HCT116 (cell line): ENCODE results near the gene ZBTB12. TPM values are rescaled to one million over a fixed set of nuclear protein-coding genes. Genes with fewer than 3 reads are reported as not detected.

ENCODE experiments used
- ATAC-seq: fragments of 200-7000 bp; cut with Tn5 transposase; 2 replicates; pipeline ENCODE4 v1.9.1; 2020; ENCODE audit warnings: mild to moderate bottlenecking, moderate library complexity
- BruUV-seq: library from RNA; stranded (reverse); fragments of 400-500 nt; replicated peaks from 2 replicates; lab custom pipeline; 2021; lab: Mats Ljungman, UMichigan
- CTCF ChIA-PET: fragments of 300-600 bp; sonication (Branson Sonifier 250); formaldehyde crosslinking; loops from one replicate; lab custom pipeline; 2021; ENCODE audit warnings: antibody characterized with exemption; lab: Charles Lee
- POLR2A ChIA-PET: fragments of 300-600, 350-600 bp; sonication (Branson Sonifier 250); formaldehyde crosslinking; loops from one replicate; lab custom pipeline; 2021; ENCODE audit warnings: antibody characterized with exemption; lab: Charles Lee
- RAD21 ChIA-PET, 2 experiments: fragments of 300-600 bp; sonication (Branson Sonifier 250); formaldehyde crosslinking; loops; one replicate each; lab custom pipeline; 2023; ENCODE audit warnings: low total read pairs in 2 of 2; ENCODE audit not compliant: uncharacterized antibody in 2 of 2, unreplicated experiment in 2 of 2, low non-redundant PET in 1 of 2; lab: Charles Lee
- DNase-seq: peaks from one replicate; pipeline ENCODE4 v3.0.0-alpha.2; 2010; ENCODE audit warnings: low read depth, low spot score
- H2AFZ ChIP-seq: fragments of 200-600 bp; shearing (Covaris generic), sonication (generic); 2 replicates; pipeline ENCODE4 v1.6.1; 2017; ENCODE audit warnings: low read depth, mixed run types, mixed read lengths, antibody characterized with exemption, low read length; ENCODE audit not compliant: poor library complexity, severe bottlenecking
- H3K27ac ChIP-seq: 2 replicates; pipeline ENCODE4 v1.5.1; 2012; ENCODE audit warnings: low read depth, low read length
- H3K27me3 ChIP-seq: fragments of 200-600 bp; sonication (generic); 2 replicates; pipeline ENCODE4 v1.6.1; 2016; ENCODE audit warnings: mixed run types, low read length, mixed read lengths; ENCODE audit not compliant: insufficient read depth
- H3K36me3 ChIP-seq, 2 experiments: fragments of 200-500 bp in 1 of 2; fragments of 200-600 bp in 1 of 2; sonication (Bioruptor generic) in 1 of 2; sonication (generic) in 1 of 2; 2 replicates each; pipeline versions ENCODE4 v1.5.1 to v1.6.1; 2014 to 2016; ENCODE audit warnings: low read length in 2 of 2, inconsistent platforms in 1 of 2, mixed read lengths in 1 of 2, mixed run types in 1 of 2; ENCODE audit not compliant: insufficient read depth in 2 of 2, control insufficient read depth in 1 of 2
- H3K4me1 ChIP-seq, 2 experiments: fragments of 200-600 bp in 1 of 2; sonication (generic) in 1 of 2; 2 replicates each; pipeline versions ENCODE4 v1.5.1 to v1.6.1; 2012 to 2017; ENCODE audit warnings: low read length in 2 of 2, inconsistent platforms in 1 of 2, mild to moderate bottlenecking in 1 of 2, mixed read lengths in 1 of 2, mixed run types in 1 of 2, moderate library complexity in 1 of 2; ENCODE audit not compliant: insufficient read depth in 2 of 2, control insufficient read depth in 1 of 2
- H3K4me2 ChIP-seq: fragments of 200-600 bp; sonication (generic); 2 replicates; pipeline ENCODE4 v1.6.1; 2017; ENCODE audit warnings: mixed run types, low read length, mixed read lengths
- H3K4me3 ChIP-seq, 2 experiments: fragments of 200-600 bp in 1 of 2; sonication (generic) in 1 of 2; replicated peaks in 1 of 2; 2 replicates each; pipeline ENCODE4 v1.5.1; 2011 to 2016; ENCODE audit warnings: low read length in 2 of 2, control low read depth in 1 of 2, low read depth in 1 of 2, mild to moderate bottlenecking in 1 of 2, mixed read lengths in 1 of 2, mixed run types in 1 of 2
- H3K79me2 ChIP-seq: fragments of 200-600 bp; sonication (generic); 2 replicates; pipeline ENCODE4 v1.6.1; 2017; ENCODE audit warnings: mild to moderate bottlenecking, mixed run types, low read length, moderate library complexity, mixed read lengths; ENCODE audit not compliant: insufficient read depth
- H3K9ac ChIP-seq: fragments of 200-600 bp; sonication (generic); 2 replicates; pipeline ENCODE4 v1.6.1; 2016; ENCODE audit warnings: low read length, mixed read lengths
- H3K9me2 ChIP-seq: fragments of 200-600 bp; sonication (generic), shearing (Covaris generic); 2 replicates; pipeline ENCODE4 v1.6.1; 2017; ENCODE audit warnings: mixed run types, mild to moderate bottlenecking, moderate library complexity; ENCODE audit not compliant: insufficient read depth
- H3K9me3 ChIP-seq, 2 experiments: fragments of 200-500 bp in 1 of 2; fragments of 200-600 bp in 1 of 2; sonication (Bioruptor generic) in 1 of 2; sonication (generic) in 1 of 2; 2 replicates each; pipeline ENCODE4 v1.6.1; 2014 to 2017; ENCODE audit warnings: low read length in 2 of 2, mixed read lengths in 2 of 2, inconsistent platforms in 1 of 2, low read depth in 1 of 2, mild to moderate bottlenecking in 1 of 2, mixed run types in 1 of 2, moderate library complexity in 1 of 2; ENCODE audit not compliant: control insufficient read depth in 1 of 2, insufficient read depth in 1 of 2
- H4K20me1 ChIP-seq: fragments of 200-600 bp; sonication (generic), shearing (Covaris generic); 2 replicates; pipeline ENCODE4 v1.6.1; 2017; ENCODE audit warnings: mixed run types, mild to moderate bottlenecking, moderate library complexity; ENCODE audit not compliant: insufficient read depth
- CBX3 ChIP-seq: IDR thresholded peaks from 2 replicates; pipeline ENCODE4 v1.6.1; 2012; ENCODE audit warnings: low read depth
- CTCF ChIP-seq, 3 experiments: fragments of 200-600 bp in 1 of 3; sonication (generic) in 1 of 3; IDR thresholded peaks in 2 of 3; conservative IDR thresholded peaks in 1 of 3; 2 replicates each; pipeline ENCODE4 v1.5.1; 2012 to 2017; ENCODE audit warnings: low read depth in 2 of 3, low read length in 2 of 3, antibody characterized with exemption in 1 of 3, borderline replicate concordance in 1 of 3, control low read depth in 1 of 3, mild to moderate bottlenecking in 1 of 3, mixed read lengths in 1 of 3, mixed run types in 1 of 3, moderate library complexity in 1 of 3; ENCODE audit not compliant: insufficient read depth in 1 of 3
- EGR1 ChIP-seq: IDR thresholded peaks from 2 replicates; pipeline ENCODE4 v1.6.1; 2012; ENCODE audit warnings: low read depth
- EZH2 ChIP-seq: fragments of 200-600 bp; sonication (generic); IDR thresholded peaks from 2 replicates; pipeline ENCODE4 v1.6.1; 2017; ENCODE audit warnings: antibody characterized with exemption, mixed run types
- FOSL1 ChIP-seq: IDR thresholded peaks from 2 replicates; pipeline ENCODE4 v1.6.1; 2012; ENCODE audit warnings: low read depth
- JUND ChIP-seq: IDR thresholded peaks from 2 replicates; pipeline ENCODE4 v1.6.1; 2012
- RAD21 ChIP-seq: IDR thresholded peaks from 2 replicates; pipeline ENCODE4 v1.6.1; 2012; ENCODE audit warnings: low read depth, mild to moderate bottlenecking
- SIN3A ChIP-seq: IDR thresholded peaks from 2 replicates; pipeline ENCODE4 v1.6.1; 2012; ENCODE audit warnings: low read depth
- SP1 ChIP-seq: IDR thresholded peaks from 2 replicates; pipeline ENCODE4 v1.6.1; 2012; ENCODE audit warnings: low read depth
- SRF ChIP-seq: IDR thresholded peaks from 2 replicates; pipeline ENCODE4 v1.6.1; 2012; ENCODE audit warnings: low read depth
- TCF7L2 ChIP-seq: IDR thresholded peaks from 2 replicates; pipeline ENCODE4 v1.7.0; 2011; ENCODE audit warnings: borderline replicate concordance, inconsistent platforms; ENCODE audit not compliant: insufficient read depth, insufficient read length; ENCODE audit errors: extremely low read depth
- YY1 ChIP-seq: IDR thresholded peaks from 2 replicates; pipeline ENCODE4 v1.6.1; 2011; ENCODE audit warnings: low read length, low read depth, moderate library complexity, mild to moderate bottlenecking; ENCODE audit not compliant: insufficient replicate concordance; ENCODE audit errors: extremely low read depth
- ZBTB33 ChIP-seq: IDR thresholded peaks from 2 replicates; pipeline ENCODE4 v1.6.1; 2011; ENCODE audit warnings: mild to moderate bottlenecking, low read length, moderate library complexity; ENCODE audit not compliant: insufficient replicate concordance; ENCODE audit errors: extremely low read depth
- ZNF274 ChIP-seq: fragments of 200-500 bp; sonication (Bioruptor generic); IDR thresholded peaks from 2 replicates; pipeline ENCODE4 v1.6.1; 2014; ENCODE audit warnings: mild to moderate bottlenecking, low read depth, low read length, inconsistent platforms
- intact Hi-C: fragments of 100-400 bp; cut with micrococcal nuclease; formaldehyde crosslinking; loops from 2 replicates; pipeline ENCODE4 v1.10.0; 2022
- total RNA-seq: library from RNA; stranded (reverse); gene quantifications from one replicate; pipeline ENCODE4 v1.2.1, GENCODE V29; 2021; ENCODE audit not compliant: unreplicated experiment
- TF ChIP-seq, protein P1 (sequence below): IDR thresholded peaks from 2 replicates; pipeline ENCODE4 v1.6.1; 2012

Gene ZBTB12
- total RNA-seq, 1 experiment from 2014 or later, result 10.3 TPM

DNA sequence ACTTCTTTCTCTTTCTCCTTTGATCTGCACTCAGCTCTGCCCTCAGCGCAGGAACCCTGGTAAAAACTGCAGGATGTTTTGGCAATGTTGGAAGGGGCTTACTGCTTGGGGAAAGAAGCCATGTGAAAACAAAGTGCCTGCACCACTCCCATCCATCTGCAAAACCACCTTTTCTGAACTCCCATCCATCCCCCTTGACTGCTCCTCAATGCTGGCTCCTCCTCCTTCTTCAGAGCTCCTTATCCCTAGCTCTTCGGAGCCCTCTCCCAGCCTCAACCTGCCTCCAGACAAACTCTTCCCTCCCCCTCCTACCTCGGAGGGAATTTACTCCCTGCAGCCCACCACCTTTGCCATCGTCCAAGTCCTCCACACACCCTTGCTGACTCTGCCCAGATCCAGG lies 4.2 kb upstream of the ZBTB12 start:
- Histone ChIP-seq H2AFZ (no peak overlapping the region), H3K36me3 (no peaks in the 10 kb centered on the region), H3K4me3 (no peak overlapping the region), H3K4me1 (peaks cover 36 to 60% of the 10 kb centered on the region in 2 experiments), H3K9me3 (no peaks in the 10 kb centered on the region), H3K27me3 (no peaks in the 10 kb centered on the region), H3K4me2 (no peak overlapping the region), H3K9me2 (no peaks in the 10 kb centered on the region), H3K9ac (no peak overlapping the region), H4K20me1 (no peaks in the 10 kb centered on the region), H3K27ac (no peak overlapping the region), H3K79me2 (no peaks in the 10 kb centered on the region)
- CTCF ChIA-PET, result no interaction called here
- RAD21 ChIA-PET, result no interaction called here
- no peak for DNase-seq
- POLR2A ChIA-PET, result interaction anchor here (0.8 kb wide), 1 partner anchor 46 kb away, joined by 3 read pairs; no protein-coding TSS in a partner anchor
- TF ChIP-seq SRF, result no peak
- no peak for TF ChIP-seq TCF7L2
- no peak for TF ChIP-seq ZNF274
- no peak for TF ChIP-seq SIN3A
- no peak for TF ChIP-seq EGR1
- no peak for TF ChIP-seq EZH2
- no peak for TF ChIP-seq JUND
- TF ChIP-seq YY1, result no peak
- TF ChIP-seq CTCF (IDR thresholded peaks at IDR 0.05 in 2 of 3, conservative IDR thresholded peaks at IDR 0.05 in 1 of 3; ENCODE audit: borderline replicate concordance in 1 of 3, insufficient read depth in 1 of 3, low read depth in 2 of 3, low read length in 2 of 3), result no peak
- TF ChIP-seq CBX3, result no peak
- no peak for TF ChIP-seq SP1
- no peak for TF ChIP-seq FOSL1
- TF ChIP-seq RAD21, result no peak
- TF ChIP-seq, protein P1, sequence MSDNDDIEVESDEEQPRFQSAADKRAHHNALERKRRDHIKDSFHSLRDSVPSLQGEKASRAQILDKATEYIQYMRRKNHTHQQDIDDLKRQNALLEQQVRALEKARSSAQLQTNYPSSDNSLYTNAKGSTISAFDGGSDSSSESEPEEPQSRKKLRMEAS, result no peak
- TF ChIP-seq ZBTB33, result no peak
- intact Hi-C loops, result no loop called here
- BruUV-seq, result no TSS peak
- no peak for ATAC-seq
